HG02938 (cell line): Measurements from ENCODE around the gene CLTC.
"Not testable (repeated sequence)": the region's sequence is repeated elsewhere in the genome, so short reads cannot be mapped to it uniquely, and the experiment has no call there.

ENCODE experiments used
- ATAC-seq: cut with Tn5 transposase; IDR thresholded peaks from one replicate; pipeline ENCODE4 v1.9.1; 2021; ENCODE audit warnings: mild to moderate bottlenecking, moderate library complexity; ENCODE audit not compliant: unreplicated experiment

Gene CLTC

DNA sequence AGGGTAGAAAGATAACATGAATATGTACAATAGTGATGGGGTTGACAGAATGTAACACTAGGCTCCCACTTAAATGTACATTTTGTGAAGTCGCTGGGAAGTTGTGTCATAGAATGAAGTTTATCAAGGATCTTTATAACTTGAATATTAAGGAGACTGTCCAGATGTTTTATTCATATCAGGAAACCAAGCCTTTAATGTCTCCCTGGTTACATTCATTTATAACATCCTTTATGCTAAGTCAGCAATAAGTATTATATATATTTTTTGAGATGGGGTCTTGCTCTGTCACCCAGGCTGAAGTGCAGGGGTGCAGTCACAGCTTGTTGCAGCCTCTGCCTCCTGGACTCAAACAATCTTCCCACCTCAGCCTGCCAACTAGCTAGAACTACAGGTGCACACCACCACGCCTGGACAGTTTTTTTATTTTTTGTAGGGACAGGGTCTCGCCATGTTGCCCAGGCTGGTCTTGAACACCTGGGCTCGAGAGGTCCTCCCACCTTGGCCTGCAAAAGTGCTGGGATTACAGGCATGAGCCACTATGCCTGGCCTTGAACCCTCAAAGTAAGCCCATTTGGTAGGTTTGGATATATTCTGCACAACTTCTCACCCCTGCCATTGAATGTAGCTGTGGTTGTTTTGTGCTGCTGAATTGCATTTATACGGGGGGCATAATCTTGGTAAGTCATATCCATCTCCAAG is 14.1 kb downstream of the CLTC start:
- ATAC-seq = no peak

GRCh38 chr17:59634632-59635541 is 15.2 kb downstream of the CLTC start:
- no peak for ATAC-seq

DNA sequence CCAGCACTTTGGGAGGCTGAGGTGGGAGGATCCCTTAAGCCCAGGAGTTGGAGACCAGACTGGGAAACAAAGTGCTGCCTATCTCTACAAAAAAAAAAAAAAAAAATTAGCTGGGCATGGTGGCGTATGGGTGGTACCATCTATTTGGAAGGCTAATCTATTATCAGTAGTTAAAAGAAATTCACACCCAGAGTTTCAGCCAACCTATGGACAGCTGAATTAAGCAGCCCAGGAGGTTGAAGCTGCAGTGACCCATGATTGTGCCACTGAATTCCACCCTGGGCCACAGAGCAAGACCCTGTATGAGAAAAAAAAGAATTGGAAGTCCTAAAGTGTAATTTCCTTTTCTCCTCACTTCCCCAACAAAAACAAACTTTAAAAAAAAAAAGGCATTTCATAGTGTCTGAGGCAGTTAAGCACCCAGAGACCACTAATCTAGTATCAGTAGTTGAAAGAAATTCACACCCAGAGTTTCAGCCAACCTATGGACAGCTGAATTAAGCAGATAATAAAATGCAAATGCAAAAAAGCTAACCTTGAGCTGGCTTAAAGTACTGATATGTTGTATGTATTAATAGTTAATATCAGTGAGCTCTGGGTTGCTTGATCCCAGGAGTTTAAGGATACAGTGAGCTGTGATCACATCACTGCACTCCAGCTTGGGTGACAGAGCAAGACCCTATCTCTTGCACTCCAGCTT is 18.1 kb downstream of the CLTC start:
- ATAC-seq = no peak

GRCh38 chr17:59638553-59638952 is 18.9 kb downstream of the CLTC start:
- no peak for ATAC-seq

DNA sequence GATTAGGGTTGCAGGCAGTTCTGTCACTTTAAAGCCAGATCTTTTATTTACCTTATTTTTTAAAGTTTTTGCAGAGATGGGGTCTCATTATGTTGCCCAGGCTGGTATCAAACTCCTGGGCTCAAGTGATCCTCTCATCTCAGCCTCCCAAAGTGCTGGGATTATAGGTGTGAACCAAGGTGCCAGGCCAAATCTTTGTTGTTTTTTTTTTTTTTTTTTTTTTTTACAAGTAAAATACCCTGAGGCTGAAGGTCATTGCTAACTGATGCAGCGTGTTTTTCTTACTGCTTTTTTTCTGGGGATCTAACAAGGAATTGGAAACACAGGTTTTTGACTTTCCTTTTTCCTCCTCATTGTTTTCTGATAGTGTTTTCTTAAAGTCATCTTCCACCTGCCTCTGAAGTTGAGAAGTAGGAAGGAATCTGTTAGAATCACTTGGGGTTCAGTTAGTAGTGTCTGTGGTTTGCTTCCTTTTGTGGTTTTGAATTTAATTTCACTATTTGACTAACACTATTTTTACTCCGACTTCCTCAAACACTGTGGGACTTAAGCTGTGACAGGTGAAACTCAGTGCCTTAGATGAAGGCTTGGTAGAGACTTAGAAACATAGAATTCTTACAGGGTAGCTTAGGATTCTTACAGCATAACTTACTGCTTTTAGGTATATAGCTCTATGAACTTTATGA is 22.2 kb downstream of the CLTC start:
- ATAC-seq = peak; percentile 89

DNA sequence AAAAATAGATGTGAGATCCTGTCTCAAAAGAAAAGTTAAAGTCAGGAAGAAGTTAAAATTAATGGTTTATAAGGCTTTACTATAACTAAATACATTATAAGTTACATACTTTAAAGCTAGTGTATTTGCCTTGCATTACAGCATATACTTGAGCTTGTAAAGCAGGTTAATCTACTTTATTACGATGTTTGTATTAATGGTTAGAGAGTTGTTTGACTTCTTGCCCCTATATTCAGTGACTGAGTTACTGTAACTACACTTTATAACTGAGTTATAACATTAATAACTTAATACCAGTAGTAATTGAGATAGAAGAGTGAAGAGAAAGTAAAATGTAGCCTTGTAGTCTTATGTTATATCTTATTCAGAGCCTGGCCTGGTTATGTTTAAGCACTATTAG is 22.9 kb downstream of the CLTC start:
- no peak for ATAC-seq

GRCh38 chr17:59643159-59644140 is 23.8 kb downstream of the CLTC start:
- no peak for ATAC-seq

GRCh38 chr17:59647288-59647687 is 27.6 kb downstream of the CLTC start:
- ATAC-seq = no peak

DNA sequence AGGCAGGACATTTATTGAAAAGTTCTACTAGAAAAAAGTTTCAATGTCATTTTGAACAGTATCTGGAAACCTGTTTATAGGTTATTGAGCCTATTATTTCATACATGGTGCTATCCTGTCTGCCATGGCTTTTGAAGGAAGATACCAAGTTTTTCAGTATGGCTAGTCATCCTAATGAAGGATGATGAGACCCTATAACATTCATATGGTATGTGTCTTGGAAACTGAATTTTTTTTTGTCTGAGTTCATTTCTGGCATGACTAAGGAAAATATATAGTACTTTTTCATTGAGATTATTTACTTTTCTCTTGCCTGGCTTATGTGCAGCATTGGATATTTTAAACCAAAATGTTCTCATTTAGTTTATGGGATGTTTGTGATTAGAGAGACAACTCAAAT is 30.2 kb downstream of the CLTC start:
- ATAC-seq = no peak

DNA sequence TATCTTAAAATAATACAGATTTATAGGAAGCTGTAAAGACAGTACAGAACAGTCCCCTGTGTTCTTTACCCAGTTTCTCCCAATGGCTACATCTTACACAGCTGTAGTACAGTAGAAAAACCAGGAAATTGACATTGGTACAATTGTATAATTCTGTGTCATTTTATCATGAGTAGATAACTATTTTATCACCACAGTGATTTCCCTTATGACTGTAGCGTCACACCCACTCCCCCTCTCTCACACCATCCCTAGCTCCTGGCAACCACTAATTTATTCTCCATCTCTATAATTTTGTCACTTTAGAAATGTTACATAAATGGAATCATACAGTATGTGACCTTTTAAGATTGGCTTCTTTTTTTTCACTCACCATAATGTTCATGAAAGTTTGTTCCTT is 30.9 kb downstream of the CLTC start:
- no peak for ATAC-seq

GRCh38 chr17:59651346-59651745 is 31.7 kb downstream of the CLTC start:
- no peak for ATAC-seq

- ATAC-seq = no peak
Measured at GRCh38 chr17:59652119-59652518, 32.4 kb downstream of the CLTC start.

GRCh38 chr17:59656624-59657023 is 36.9 kb downstream of the CLTC start:
- not testable (repeated sequence) for ATAC-seq

DNA sequence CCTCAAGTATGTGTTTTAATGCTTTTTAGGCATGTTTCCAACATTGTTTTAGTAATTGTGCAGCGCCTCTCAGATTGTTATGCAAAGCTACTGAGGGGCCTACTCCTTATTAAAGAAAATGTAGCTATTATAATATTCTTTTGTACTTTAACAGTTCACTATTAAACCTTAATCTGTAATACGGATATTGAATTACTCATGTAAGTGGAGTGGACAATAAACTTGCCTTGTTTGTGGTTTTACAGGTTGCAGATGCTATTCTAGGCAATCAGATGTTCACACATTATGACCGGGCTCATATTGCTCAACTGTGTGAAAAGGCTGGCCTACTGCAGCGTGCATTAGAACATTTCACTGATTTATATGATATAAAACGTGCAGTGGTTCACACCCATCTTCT is 46.5 kb downstream of the CLTC start:
- ATAC-seq = no peak

DNA sequence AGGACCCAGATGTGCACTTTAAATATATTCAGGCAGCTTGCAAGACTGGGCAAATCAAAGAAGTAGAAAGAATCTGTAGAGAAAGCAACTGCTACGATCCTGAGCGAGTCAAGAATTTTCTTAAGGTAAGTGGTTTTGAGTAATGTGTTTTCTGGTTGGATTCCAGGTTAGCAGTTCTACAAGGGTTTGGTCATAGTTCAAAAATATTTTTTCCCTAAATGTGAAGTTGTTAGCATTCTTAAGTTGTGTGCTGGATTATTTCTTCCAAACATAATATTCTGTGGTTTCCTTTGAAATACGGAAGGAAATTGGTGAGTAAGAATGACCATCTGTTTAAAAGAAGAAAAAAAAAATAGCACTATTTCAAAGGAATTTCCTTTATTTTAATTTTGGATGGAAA is 49.1 kb downstream of the CLTC start:
- no peak for ATAC-seq

- ATAC-seq = no peak
Measured at GRCh38 chr17:59669411-59669810, 49.7 kb downstream of the CLTC start.

DNA sequence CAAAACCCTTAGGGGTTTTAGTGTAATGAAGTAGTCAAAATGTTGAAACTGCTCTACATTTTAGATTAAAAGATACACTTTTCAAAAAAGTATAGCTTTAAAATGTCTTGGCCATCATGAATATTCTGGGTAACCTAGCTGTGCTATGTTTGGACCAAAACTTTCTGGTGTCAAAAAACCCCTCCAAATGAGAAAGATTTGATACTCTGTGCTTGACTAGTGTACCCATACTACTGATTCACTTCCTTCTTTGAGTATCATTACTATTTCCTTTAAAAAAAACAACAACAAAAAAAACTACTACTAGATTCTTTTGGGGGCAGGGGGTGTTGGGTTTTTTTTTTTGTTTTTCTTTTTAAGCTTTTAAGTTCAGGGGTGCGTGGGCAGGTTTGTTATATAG is 50.2 kb downstream of the CLTC start:
- ATAC-seq = no peak

DNA sequence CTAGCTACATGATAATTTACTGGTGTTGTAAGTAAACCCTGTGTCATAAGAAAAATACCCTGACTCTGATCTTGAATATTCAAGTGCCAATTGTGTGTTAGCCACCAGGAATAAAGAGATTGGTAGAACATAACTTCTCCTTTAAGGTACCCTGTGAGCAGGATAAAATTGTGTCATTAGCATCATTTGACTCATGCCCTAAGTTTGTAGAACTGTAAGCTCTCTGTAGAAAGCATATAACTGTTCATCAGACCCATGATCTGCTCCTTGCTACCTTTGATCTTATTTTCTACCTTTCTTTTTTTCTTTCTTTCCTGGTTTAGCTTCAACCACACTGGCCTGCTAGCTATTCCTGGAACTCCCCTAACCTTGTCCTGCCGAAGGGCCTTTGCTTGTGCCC is 51.7 kb downstream of the CLTC start:
- ATAC-seq = no peak

DNA sequence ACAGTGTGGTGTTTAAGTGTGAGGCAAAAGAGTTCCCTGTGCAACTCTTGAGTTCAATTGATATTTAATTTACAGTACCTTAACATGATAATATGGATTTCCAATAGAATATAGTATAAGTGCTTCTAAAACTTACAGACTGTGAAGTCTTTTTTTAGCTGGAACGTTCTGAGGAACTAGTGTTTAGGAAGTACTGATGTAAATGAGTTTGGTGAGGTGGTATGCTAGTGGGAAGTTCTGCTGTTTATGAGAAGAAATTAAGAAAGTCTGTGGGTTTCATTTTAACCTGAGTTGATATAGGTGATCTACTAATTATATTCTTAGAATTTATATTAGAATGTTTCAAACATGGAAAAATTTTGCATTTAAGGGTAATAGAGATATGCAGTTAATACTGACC is 55.5 kb downstream of the CLTC start:
- no peak for ATAC-seq

DNA sequence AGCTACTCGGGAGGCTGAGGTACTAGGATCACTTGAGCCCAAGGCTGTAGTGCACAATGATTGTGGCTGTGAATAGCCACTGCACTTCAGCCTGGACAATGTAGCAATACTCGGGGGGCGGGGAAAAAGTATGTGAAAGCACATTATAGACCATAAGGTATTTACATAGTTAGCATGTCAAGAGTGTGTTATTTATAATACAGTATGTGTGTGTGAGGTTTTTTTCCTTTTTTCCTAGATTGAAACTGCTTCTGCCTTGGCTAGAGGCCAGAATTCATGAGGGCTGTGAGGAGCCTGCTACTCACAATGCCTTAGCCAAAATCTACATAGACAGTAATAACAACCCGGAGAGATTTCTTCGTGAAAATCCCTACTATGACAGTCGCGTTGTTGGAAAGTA is 57.0 kb downstream of the CLTC start:
- no peak for ATAC-seq
